ENCODE measurements around the gene RAD18.

DNA sequence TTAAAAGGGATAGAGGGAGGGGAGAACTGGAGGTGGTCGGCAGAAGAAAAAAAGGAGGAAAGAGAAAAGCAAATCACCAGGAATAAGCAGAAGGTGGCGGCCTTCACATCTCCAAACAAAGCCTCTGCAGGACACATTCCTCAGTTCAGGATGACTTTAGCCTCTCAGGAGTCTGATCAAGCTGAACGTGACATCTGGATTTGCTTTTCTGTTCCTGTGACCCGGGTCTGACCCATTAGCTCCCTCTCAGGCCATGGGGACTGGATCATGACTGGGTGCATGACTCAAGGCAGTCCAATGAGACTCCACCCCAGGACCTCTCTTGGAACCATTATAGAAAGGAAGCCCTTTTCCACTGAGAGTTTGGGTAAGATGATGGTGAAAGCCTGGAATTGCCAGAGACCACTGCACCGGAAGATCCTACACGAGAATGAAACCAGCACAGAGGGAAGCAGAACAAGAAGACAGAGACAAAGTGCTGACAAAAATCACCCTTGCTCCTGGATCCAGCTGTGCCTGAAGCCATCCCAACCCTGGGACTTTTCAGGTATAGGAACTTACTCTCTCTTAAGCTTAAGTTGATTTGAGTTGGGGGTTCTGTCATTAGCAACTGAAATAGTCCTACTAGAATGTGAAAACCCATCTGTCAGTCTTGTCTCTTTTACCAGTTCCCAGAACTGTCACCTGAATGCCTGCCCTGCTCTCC lies 45.4 kb upstream of the RAD18 start:
- TF ChIP-seq, protein P1, sequence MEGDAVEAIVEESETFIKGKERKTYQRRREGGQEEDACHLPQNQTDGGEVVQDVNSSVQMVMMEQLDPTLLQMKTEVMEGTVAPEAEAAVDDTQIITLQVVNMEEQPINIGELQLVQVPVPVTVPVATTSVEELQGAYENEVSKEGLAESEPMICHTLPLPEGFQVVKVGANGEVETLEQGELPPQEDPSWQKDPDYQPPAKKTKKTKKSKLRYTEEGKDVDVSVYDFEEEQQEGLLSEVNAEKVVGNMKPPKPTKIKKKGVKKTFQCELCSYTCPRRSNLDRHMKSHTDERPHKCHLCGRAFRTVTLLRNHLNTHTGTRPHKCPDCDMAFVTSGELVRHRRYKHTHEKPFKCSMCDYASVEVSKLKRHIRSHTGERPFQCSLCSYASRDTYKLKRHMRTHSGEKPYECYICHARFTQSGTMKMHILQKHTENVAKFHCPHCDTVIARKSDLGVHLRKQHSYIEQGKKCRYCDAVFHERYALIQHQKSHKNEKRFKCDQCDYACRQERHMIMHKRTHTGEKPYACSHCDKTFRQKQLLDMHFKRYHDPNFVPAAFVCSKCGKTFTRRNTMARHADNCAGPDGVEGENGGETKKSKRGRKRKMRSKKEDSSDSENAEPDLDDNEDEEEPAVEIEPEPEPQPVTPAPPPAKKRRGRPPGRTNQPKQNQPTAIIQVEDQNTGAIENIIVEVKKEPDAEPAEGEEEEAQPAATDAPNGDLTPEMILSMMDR (conservative IDR thresholded peaks at IDR 0.05; ENCODE audit: low read depth, low read length), result no peak
- no peak for TF ChIP-seq EZH2 (IDR thresholded peaks at IDR 0.05; ENCODE audit: borderline replicate concordance, low read depth, low read length, poor library complexity, severe bottlenecking)
